GM12878 (cell line): Measurements from ENCODE around the gene CEP83. TPM values are rescaled to one million over a fixed set of nuclear protein-coding genes. Genes with fewer than 3 reads are reported as not detected.

Source experiments
- ATF2 ChIP-seq: IDR thresholded peaks from 2 replicates; pipeline ENCODE4 v1.6.1; 2012; ENCODE audit warnings: low read length, inconsistent platforms
- ATF7 ChIP-seq: fragments of 450-650 bp; IDR thresholded peaks from 2 replicates; pipeline ENCODE4 v1.6.1; 2016; ENCODE audit warnings: low read depth, mild to moderate bottlenecking
- BHLHE40 ChIP-seq, 2 experiments: fragments of 450-650 bp in 1 of 2; IDR thresholded peaks; 2 replicates each; pipeline ENCODE4 v1.6.1; 2011 to 2017; ENCODE audit warnings: low read depth in 2 of 2, borderline replicate concordance in 1 of 2, improper control_type of control experiment in 1 of 2, low read length in 1 of 2, mild to moderate bottlenecking in 1 of 2
- BRCA1 ChIP-seq: IDR thresholded peaks from 2 replicates; pipeline ENCODE4 v1.6.1; 2011; ENCODE audit warnings: low read depth, low read length, improper control_type of control experiment
- EED ChIP-seq: sonication (generic); IDR thresholded peaks from 2 replicates; pipeline ENCODE4 v1.6.1; 2016; ENCODE audit warnings: antibody characterized with exemption, low read depth
- EGR1 ChIP-seq, 2 experiments: IDR thresholded peaks; 1 replicate in 1 of 2; 2 replicates in 1 of 2; pipeline ENCODE4 v1.6.1; 2011 to 2012; ENCODE audit warnings: low read depth in 2 of 2, low read length in 2 of 2, borderline replicate concordance in 1 of 2, mild to moderate bottlenecking in 1 of 2, moderate library complexity in 1 of 2
- ELK1 ChIP-seq: IDR thresholded peaks from 2 replicates; pipeline ENCODE4 v1.6.1; 2012; ENCODE audit warnings: low read depth, low read length, improper control_type of control experiment
- KAT2A ChIP-seq: conservative IDR thresholded peaks from 2 replicates; pipeline ENCODE4 v1.6.1; 2011; ENCODE audit warnings: low read depth, low read length; ENCODE audit not compliant: control insufficient read depth
- MXI1 ChIP-seq: fragments of 150-350 bp; IDR thresholded peaks from 2 replicates; pipeline ENCODE4 v1.6.1; 2011; ENCODE audit warnings: low read depth, mild to moderate bottlenecking, inconsistent platforms, low read length, improper control_type of control experiment
- PBX3 ChIP-seq: IDR thresholded peaks from 2 replicates; pipeline ENCODE4 v1.6.1; 2011; ENCODE audit warnings: mild to moderate bottlenecking, low read depth, low read length, moderate library complexity; ENCODE audit not compliant: insufficient replicate concordance
- PRDM15 ChIP-seq: fragments of 450-650 bp; formaldehyde crosslinking; IDR thresholded peaks from 2 replicates; pipeline ENCODE4 v1.4.0; 2020; ENCODE audit warnings: mild to moderate bottlenecking, moderate library complexity
- RAD21 ChIP-seq: IDR thresholded peaks from 2 replicates; pipeline ENCODE4 v1.6.1; 2011; ENCODE audit warnings: mild to moderate bottlenecking, low read depth, low read length, moderate library complexity; ENCODE audit not compliant: insufficient read depth
- SKIL ChIP-seq: fragments of 450-650 bp; IDR thresholded peaks from 2 replicates; pipeline ENCODE4 v1.6.1; 2017; ENCODE audit warnings: mild to moderate bottlenecking, low read depth, inconsistent platforms; ENCODE audit not compliant: poor library complexity, severe bottlenecking
- SMARCA5 ChIP-seq: fragments of 450-650 bp; IDR thresholded peaks from 2 replicates; pipeline ENCODE4 v1.6.1; 2017; ENCODE audit warnings: mild to moderate bottlenecking
- SPI1 ChIP-seq: IDR thresholded peaks from 2 replicates; pipeline ENCODE4 v1.6.1; 2011; ENCODE audit warnings: low read depth, mild to moderate bottlenecking, low read length, moderate library complexity, borderline replicate concordance; ENCODE audit not compliant: insufficient read depth
- TARDBP ChIP-seq: IDR thresholded peaks from 2 replicates; pipeline ENCODE4 v1.6.1; 2016; ENCODE audit warnings: borderline replicate concordance
- TBL1XR1 ChIP-seq: IDR thresholded peaks from 2 replicates; pipeline ENCODE4 v1.6.1; 2012; ENCODE audit warnings: low read depth, low read length, improper control_type of control experiment
- polyA plus RNA-seq, 11 experiments: library from polyadenylated mRNA; depleted of rRNA in 4 of 11; unstranded in 6 of 11; stranded (reverse) in 5 of 11; fragments of >200 nt; fragmentation: Nextera tagmentation in 4 of 11; fragmentation: Illumina TruSeq in 1 of 11; extraction: Ambion mirVana in 4 of 11; extraction: Trizol in 1 of 11; gene quantifications; 1 replicate in 1 of 11; 2 replicates in 10 of 11; pipeline versions ENCODE4 v1.2.1 to v1.2.3, GENCODE V29; 2011 to 2016; ENCODE audit warnings: inconsistent platforms in 2 of 11, missing spikeins in 2 of 11, low read depth in 1 of 11
- total RNA-seq, 4 experiments: library from RNA; depleted of rRNA in 3 of 4; stranded (reverse); fragments of >200 nt in 3 of 4; fragmentation: Illumina TruSeq in 1 of 4; extraction: Trizol in 1 of 4; gene quantifications; 2 replicates each; pipeline versions ENCODE4 v1.2.1 to v1.2.3, GENCODE V29; 2013 to 2021

Gene CEP83
- total and polyA plus RNA-seq, 10 of the 15 experiments (the other 5 are each of a cell fraction or from before 2014, with no cell fraction given): 4.3 to 39.0 (median 22.5) TPM

- TF ChIP-seq PBX3: no peak
- TF ChIP-seq PRDM15 (CRISPR knock-in tag): no peak
- no peak for TF ChIP-seq MXI1
- peak; percentile 37; the same call in 1 of the 2 replicates for TF ChIP-seq SPI1
- TF ChIP-seq ATF2: no peak
- TF ChIP-seq EED: peak; percentile 59; the same call in 1 of the 2 replicates
- peak; percentile 37; the same call in 1 of the 2 replicates for TF ChIP-seq ATF7
- no peak for TF ChIP-seq ELK1
- 0 out of 2 replicates have a peak, but pooled peaks have one; percentile 44 for TF ChIP-seq SMARCA5
- no peak for TF ChIP-seq TARDBP
- no peak for TF ChIP-seq TBL1XR1
- TF ChIP-seq KAT2A: no peak
- no peak for TF ChIP-seq EGR1 (IDR thresholded peaks at IDR 0.05; ENCODE audit: borderline replicate concordance in 1 of 2, low read depth in 2 of 2, low read length in 2 of 2)
- TF ChIP-seq BRCA1: no peak
- 0 out of 2 replicates have a peak, but pooled peaks have one; percentile 6 for TF ChIP-seq RAD21
- TF ChIP-seq SKIL: peak; percentile 26
- peak; percentile 54 to 70 for TF ChIP-seq BHLHE40 (IDR thresholded peaks at IDR 0.05; ENCODE audit: borderline replicate concordance in 1 of 2, low read depth in 2 of 2, low read length in 1 of 2)
- TF ChIP-seq, all 136 proteins: peak for 15
Observed at GRCh38 chr12:94271351-94271750, 188.3 kb downstream of the CEP83 start (continued).
